MM.1S (cell line): ENCODE data around the gene FAM9C.

Experiments
- EZH2 ChIP-seq: fragments of 300-600 bp; sonication (generic); optimal IDR thresholded peaks from 2 replicates; pipeline ENCODE3; 2017; ENCODE audit warnings: low read depth, mild to moderate bottlenecking, antibody characterized with exemption, low read length, mixed read lengths
- TF ChIP-seq, protein P1 (sequence below): fragments of 300-600 bp; sonication (generic); IDR thresholded peaks from 2 replicates; pipeline ENCODE4 v1.5.1; 2016; ENCODE audit warnings: antibody characterized with exemption, low read length, mixed read lengths

DNA sequence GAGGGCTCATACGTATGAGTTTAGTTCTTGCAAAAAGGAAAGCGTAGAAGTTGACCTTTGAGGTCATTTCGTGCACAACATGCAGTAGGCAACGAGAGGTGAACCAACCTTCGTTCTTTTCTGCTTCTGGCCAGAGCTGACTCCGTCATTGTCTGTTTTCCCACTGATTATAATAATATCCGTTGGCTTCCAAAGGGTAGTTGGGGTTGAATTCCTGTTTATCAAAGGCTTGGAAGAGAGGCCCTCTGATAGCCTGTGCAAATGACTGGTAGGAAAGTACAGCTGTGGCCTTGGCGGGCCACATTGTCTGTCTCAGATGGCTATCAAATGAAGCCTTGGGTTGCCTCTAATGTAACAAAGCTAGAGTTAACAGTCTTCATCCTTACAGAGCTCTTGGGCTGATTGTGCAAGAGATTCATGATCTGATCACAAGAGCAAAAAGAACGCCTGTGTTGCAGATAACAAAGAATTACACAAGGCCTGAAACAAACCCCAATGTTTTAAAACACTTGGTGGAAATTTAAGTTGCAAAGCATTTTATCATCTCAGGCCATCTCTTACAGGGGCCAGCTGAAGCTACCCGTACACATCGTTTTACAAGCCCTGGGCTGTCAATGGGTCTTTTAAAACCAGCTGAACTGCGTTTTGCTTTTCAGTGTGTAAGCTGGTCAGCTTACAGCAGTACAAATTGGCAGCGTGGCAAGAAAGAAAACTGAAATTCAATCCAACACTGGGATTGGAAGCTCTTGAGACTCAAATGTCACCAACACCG is 46.1 kb upstream of the FAM9C start:
- TF ChIP-seq, protein P1, sequence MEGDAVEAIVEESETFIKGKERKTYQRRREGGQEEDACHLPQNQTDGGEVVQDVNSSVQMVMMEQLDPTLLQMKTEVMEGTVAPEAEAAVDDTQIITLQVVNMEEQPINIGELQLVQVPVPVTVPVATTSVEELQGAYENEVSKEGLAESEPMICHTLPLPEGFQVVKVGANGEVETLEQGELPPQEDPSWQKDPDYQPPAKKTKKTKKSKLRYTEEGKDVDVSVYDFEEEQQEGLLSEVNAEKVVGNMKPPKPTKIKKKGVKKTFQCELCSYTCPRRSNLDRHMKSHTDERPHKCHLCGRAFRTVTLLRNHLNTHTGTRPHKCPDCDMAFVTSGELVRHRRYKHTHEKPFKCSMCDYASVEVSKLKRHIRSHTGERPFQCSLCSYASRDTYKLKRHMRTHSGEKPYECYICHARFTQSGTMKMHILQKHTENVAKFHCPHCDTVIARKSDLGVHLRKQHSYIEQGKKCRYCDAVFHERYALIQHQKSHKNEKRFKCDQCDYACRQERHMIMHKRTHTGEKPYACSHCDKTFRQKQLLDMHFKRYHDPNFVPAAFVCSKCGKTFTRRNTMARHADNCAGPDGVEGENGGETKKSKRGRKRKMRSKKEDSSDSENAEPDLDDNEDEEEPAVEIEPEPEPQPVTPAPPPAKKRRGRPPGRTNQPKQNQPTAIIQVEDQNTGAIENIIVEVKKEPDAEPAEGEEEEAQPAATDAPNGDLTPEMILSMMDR: no peak
- no peak for TF ChIP-seq EZH2
